MM.1S (cell line): Measurements from ENCODE around the gene CEP290.
A peak's percentile ranks its signal among the peaks of the same experiment; 100 is the strongest.
"Not testable (repeated sequence)": the region's sequence is repeated elsewhere in the genome, so short reads cannot be mapped to it uniquely, and the experiment has no call there.

Experiments used
- DNase-seq: peaks from one replicate; pipeline ENCODE4 v3.0.0-alpha.2; 2015
- H2AFZ ChIP-seq: fragments of 300-600 bp; sonication (generic); 2 replicates; pipeline ENCODE4 v1.6.0; 2016; ENCODE audit warnings: antibody characterized with exemption, low read length
- H3F3A ChIP-seq: fragments of 300-600 bp; sonication (generic); 2 replicates; pipeline ENCODE4 v1.6.1; 2016; ENCODE audit warnings: mild to moderate bottlenecking, antibody characterized with exemption, low read length, moderate library complexity, mixed read lengths; ENCODE audit not compliant: insufficient read depth
- H3K27ac ChIP-seq: fragments of 300-600 bp; sonication (generic); 2 replicates; pipeline ENCODE4 v1.5.1; 2016; ENCODE audit warnings: mild to moderate bottlenecking, low read length
- H3K27me3 ChIP-seq: fragments of 300-600 bp; sonication (generic); replicated peaks from 2 replicates; pipeline ENCODE4 v1.6.0; 2016; ENCODE audit warnings: low read length; ENCODE audit not compliant: insufficient read depth
- H3K36me3 ChIP-seq: fragments of 300-600 bp; sonication (generic); replicated peaks from 2 replicates; pipeline ENCODE4 v1.6.1; 2016; ENCODE audit warnings: mild to moderate bottlenecking, low read length, mixed read lengths; ENCODE audit not compliant: insufficient read depth
- H3K4me1 ChIP-seq: fragments of 300-600 bp; sonication (generic); 2 replicates; pipeline ENCODE4 v1.6.1; 2016; ENCODE audit warnings: low read length, mixed read lengths
- H3K4me2 ChIP-seq: fragments of 300-600 bp; sonication (generic); 2 replicates; pipeline ENCODE4 v1.6.0; 2016; ENCODE audit warnings: low read depth, low read length
- H3K4me3 ChIP-seq: fragments of 300-600 bp; sonication (generic); 2 replicates; pipeline ENCODE4 v1.5.1; 2016; ENCODE audit warnings: low read length, mixed read lengths
- H3K79me2 ChIP-seq: fragments of 300-600 bp; sonication (generic); 2 replicates; pipeline ENCODE4 v1.6.1; 2016; ENCODE audit warnings: mixed run types, low read length, mixed read lengths
- H3K9ac ChIP-seq: fragments of 300-600 bp; sonication (generic); 2 replicates; pipeline ENCODE4 v1.6.1; 2016; ENCODE audit warnings: low read length, mixed read lengths
- H3K9me2 ChIP-seq: fragments of 300-600 bp; sonication (generic); replicated peaks from 2 replicates; pipeline ENCODE4 v1.6.1; 2016; ENCODE audit warnings: mild to moderate bottlenecking, low read length, mixed read lengths; ENCODE audit not compliant: insufficient read depth
- H3K9me3 ChIP-seq: fragments of 300-600 bp; sonication (generic); replicated peaks from 2 replicates; pipeline ENCODE4 v1.6.1; 2016; ENCODE audit warnings: mild to moderate bottlenecking, low read length, mixed read lengths; ENCODE audit not compliant: insufficient read depth
- H4K20me1 ChIP-seq: fragments of 300-600 bp; sonication (generic); 2 replicates; pipeline ENCODE4 v1.6.1; 2016; ENCODE audit warnings: mild to moderate bottlenecking, low read length, moderate library complexity, mixed read lengths; ENCODE audit not compliant: insufficient read depth
- CTCF ChIP-seq: fragments of 300-600 bp; sonication (generic); IDR thresholded peaks from 2 replicates; pipeline ENCODE4 v1.5.1; 2016; ENCODE audit warnings: antibody characterized with exemption, low read length, mixed read lengths
- EZH2 ChIP-seq: fragments of 300-600 bp; sonication (generic); optimal IDR thresholded peaks from 2 replicates; pipeline ENCODE3; 2017; ENCODE audit warnings: low read depth, mild to moderate bottlenecking, antibody characterized with exemption, low read length, mixed read lengths
- EZH2phosphoT487 ChIP-seq: fragments of 300-600 bp; sonication (generic); IDR thresholded peaks from 2 replicates; pipeline ENCODE4 v1.6.1; 2018; ENCODE audit warnings: antibody characterized with exemption, low read length

The CEP290 gene

GRCh38 chr12:88036353-88036965, 105.4 kb downstream of the CEP290 start:
- no peaks in the 10 kb centered on the region for H3F3A ChIP-seq
- no peaks in the 10 kb centered on the region for H4K20me1 ChIP-seq
- H3K9me2 ChIP-seq = no peaks in the 10 kb centered on the region
- DNase-seq = no peak
- peaks cover 60% of the 10 kb centered on the region for H3K79me2 ChIP-seq
- no peak overlapping the region; the same call in 1 of the 2 replicates for H3K27ac ChIP-seq
- peaks cover 18% of the 10 kb centered on the region for H3K4me1 ChIP-seq
- no peak for TF ChIP-seq EZH2phosphoT487
- TF ChIP-seq EZH2 = no peak
- no peak for TF ChIP-seq CTCF
- H3K9ac ChIP-seq = peak overlapping the region; percentile 80
- no peaks in the 10 kb centered on the region for H3K27me3 ChIP-seq
- H3K4me2 ChIP-seq = peak overlapping the region; percentile 84
- H3K4me3 ChIP-seq = peak overlapping the region; percentile 88
- H3K9me3 ChIP-seq = no peaks in the 10 kb centered on the region
- peak overlapping the region; percentile 92; the same call in 1 of the 2 replicates for H2AFZ ChIP-seq
- H3K36me3 ChIP-seq = no peaks in the 10 kb centered on the region; the same call in 1 of the 2 replicates

GRCh38 chr12:88035907-88036289, 106.0 kb downstream of the CEP290 start:
- DNase-seq = peak; percentile 14

GRCh38 chr12:88035271-88035906, 106.5 kb downstream of the CEP290 start:
- TF ChIP-seq EZH2 (no peak), EZH2phosphoT487 (no peak)
- Histone ChIP-seq H3K4me1 (peaks cover 18% of the 10 kb centered on the region), H3K9ac (peak overlapping the region; percentile 80), H2AFZ (peak overlapping the region; percentile 92), H3K79me2 (peaks cover 50% of the 10 kb centered on the region), H3K4me3 (peak overlapping the region; percentile 88), H4K20me1 (no peaks in the 10 kb centered on the region), H3K27ac (peak overlapping the region; percentile 68), H3K36me3 (no peaks in the 10 kb centered on the region; the same call in 1 of the 2 replicates), H3K9me2 (no peaks in the 10 kb centered on the region), H3K27me3 (no peaks in the 10 kb centered on the region), H3F3A (no peaks in the 10 kb centered on the region), H3K9me3 (no peaks in the 10 kb centered on the region), H3K4me2 (peak overlapping the region; percentile 84)
- DNase-seq = peak; percentile 89

More at GRCh38 chr12:88035907-88036289, 106.0 kb downstream of the CEP290 start:
- TF ChIP-seq CTCF (no peak), EZH2 (no peak), EZH2phosphoT487 (no peak)
- Histone ChIP-seq H3K79me2 (peaks cover 55% of the 10 kb centered on the region), H3F3A (no peaks in the 10 kb centered on the region), H3K4me3 (peak overlapping the region; percentile 88), H3K9me3 (no peaks in the 10 kb centered on the region), H3K4me1 (peaks cover 18% of the 10 kb centered on the region), H3K27ac (peak overlapping the region; percentile 68; the same call in 1 of the 2 replicates), H3K36me3 (no peaks in the 10 kb centered on the region; the same call in 1 of the 2 replicates), H3K9me2 (no peaks in the 10 kb centered on the region), H3K4me2 (peak overlapping the region; percentile 84), H3K9ac (peak overlapping the region; percentile 80), H2AFZ (peak overlapping the region; percentile 92), H4K20me1 (no peaks in the 10 kb centered on the region), H3K27me3 (no peaks in the 10 kb centered on the region)

- not testable (repeated sequence) for H3K27me3 ChIP-seq, H3K36me3 ChIP-seq, H3K4me1 ChIP-seq, H3K79me2 ChIP-seq, H2AFZ ChIP-seq, H3K4me3 ChIP-seq, H3F3A ChIP-seq, H3K9ac ChIP-seq, H3K27ac ChIP-seq, H3K9me2 ChIP-seq, H4K20me1 ChIP-seq, H3K4me2 ChIP-seq, H3K9me3 ChIP-seq, DNase-seq
Measured at GRCh38 chr12:88031161-88031560, 110.7 kb downstream of the CEP290 start.
